ENCODE results near the gene MST1.

The MST1 gene

GRCh38 chr3:49717959-49718857, 28.9 kb upstream of the MST1 start:
- DNase-seq, result no peak

GRCh38 chr3:49717211-49717958, 28.1 kb upstream of the MST1 start:
- DNase-seq, result no peak

GRCh38 chr3:49716691-49717210, 27.5 kb upstream of the MST1 start:
- DNase-seq, result no peak

GRCh38 chr3:49716169-49716568, 26.9 kb upstream of the MST1 start:
- no peak for DNase-seq

- DNase-seq, result no peak
Measured at GRCh38 chr3:49715611-49716121, 26.4 kb upstream of the MST1 start.

GRCh38 chr3:49714728-49715550, 25.7 kb upstream of the MST1 start:
- no peak for DNase-seq

GRCh38 chr3:49713336-49714105, 24.2 kb upstream of the MST1 start:
- no peak for DNase-seq

GRCh38 chr3:49712631-49713317, 23.5 kb upstream of the MST1 start:
- no peak for DNase-seq

- DNase-seq, result no peak
Measured at GRCh38 chr3:49712166-49712565, 22.9 kb upstream of the MST1 start.

- DNase-seq, result no peak
Measured at GRCh38 chr3:49711489-49711888, 22.2 kb upstream of the MST1 start.

GRCh38 chr3:49709852-49710251, 20.6 kb upstream of the MST1 start:
- DNase-seq, result no peak

GRCh38 chr3:49707113-49707480, 17.8 kb upstream of the MST1 start:
- DNase-seq, result no peak

GRCh38 chr3:49706456-49707112, 17.3 kb upstream of the MST1 start:
- DNase-seq, result no peak

- no peak for DNase-seq
Measured at GRCh38 chr3:49705390-49705960, 16.2 kb upstream of the MST1 start.

GRCh38 chr3:49704629-49705028, 15.4 kb upstream of the MST1 start:
- no peak for DNase-seq

GRCh38 chr3:49703956-49704355, 14.7 kb upstream of the MST1 start:
- DNase-seq, result no peak

GRCh38 chr3:49703443-49703927, 14.2 kb upstream of the MST1 start:
- peak; percentile 74 to 76 for DNase-seq

- DNase-seq, result no peak
Measured at GRCh38 chr3:49702672-49703071, 13.4 kb upstream of the MST1 start.

- DNase-seq, result no peak
Measured at GRCh38 chr3:49701388-49702077, 12.3 kb upstream of the MST1 start.

Data from CD4-positive, alpha-beta T cell treated with Interleukin-4 for 1 hour (primary cell).